OCI-LY7 (cell line): ENCODE data around the gene APOO. TPM values are rescaled to one million over a fixed set of nuclear protein-coding genes. Genes with fewer than 3 reads are reported as not detected.

Source experiments
- BruUV-seq: library from RNA; stranded (reverse); fragments of 400-500 nt; replicated peaks from 2 replicates; lab custom pipeline; 2021; lab: Mats Ljungman, UMichigan
- CTCF ChIA-PET: fragments of 300-600 bp; sonication (Branson Sonifier 250); formaldehyde crosslinking; loops from one replicate; lab custom pipeline; 2022; ENCODE audit warnings: antibody characterized with exemption; ENCODE audit not compliant: unreplicated experiment; lab: Charles Lee
- POLR2A ChIA-PET: fragments of 300-600 bp; sonication (Branson Sonifier 250); formaldehyde crosslinking; loops from one replicate; lab custom pipeline; 2022; ENCODE audit warnings: antibody characterized with exemption; lab: Charles Lee
- DNase-seq: peaks from one replicate; pipeline ENCODE4 v3.0.0-alpha.2; 2015; ENCODE audit warnings: low spot score
- H2AFZ ChIP-seq: fragments of 200-600 bp; sonication (generic), shearing (Covaris generic); 2 replicates; pipeline ENCODE4 v1.6.1; 2014; ENCODE audit warnings: mild to moderate bottlenecking, antibody characterized with exemption, low read length, moderate library complexity
- H3K27ac ChIP-seq: fragments of 200-600 bp; sonication (generic); 2 replicates; pipeline ENCODE4 v1.5.1; 2014; ENCODE audit warnings: mixed run types, low read depth, mild to moderate bottlenecking, moderate library complexity, low read length, inconsistent platforms; ENCODE audit not compliant: poor library complexity, severe bottlenecking
- H3K36me3 ChIP-seq: fragments of 200-600 bp; sonication (generic); 2 replicates; pipeline ENCODE4 v1.6.1; 2014; ENCODE audit warnings: mild to moderate bottlenecking, antibody characterized with exemption, low read length, moderate library complexity, mixed read lengths; ENCODE audit not compliant: insufficient read depth
- H3K4me1 ChIP-seq: fragments of 200-600 bp; sonication (generic); 2 replicates; pipeline ENCODE4 v1.5.1; 2014; ENCODE audit warnings: mild to moderate bottlenecking, low read length; ENCODE audit not compliant: insufficient read depth, poor library complexity, severe bottlenecking
- H3K4me2 ChIP-seq: fragments of 200-600 bp; sonication (generic); 2 replicates; pipeline ENCODE4 v1.6.1; 2014; ENCODE audit warnings: mild to moderate bottlenecking, low read length
- H3K4me3 ChIP-seq: fragments of 200-600 bp; sonication (generic); 2 replicates; pipeline ENCODE4 v1.5.1; 2014; ENCODE audit warnings: mild to moderate bottlenecking, low read depth, low read length; ENCODE audit not compliant: poor library complexity, severe bottlenecking
- H3K79me2 ChIP-seq: fragments of 200-600 bp; sonication (generic); 2 replicates; pipeline ENCODE4 v1.6.1; 2016; ENCODE audit warnings: low read depth, mild to moderate bottlenecking, low read length, moderate library complexity, mixed read lengths; ENCODE audit not compliant: insufficient read depth
- H3K9me2 ChIP-seq: fragments of 200-600 bp; sonication (generic); 2 replicates; pipeline ENCODE4 v1.6.1; 2016; ENCODE audit warnings: mild to moderate bottlenecking, low read length, mixed read lengths; ENCODE audit not compliant: insufficient read depth
- H3K9me3 ChIP-seq: fragments of 200-600 bp; sonication (generic); 2 replicates; pipeline ENCODE4 v1.6.1; 2014; ENCODE audit warnings: mild to moderate bottlenecking, mixed run types, low read length, mixed read lengths
- H4K20me1 ChIP-seq: fragments of 200-600 bp; sonication (generic); 2 replicates; pipeline ENCODE4 v1.6.1; 2014; ENCODE audit warnings: mild to moderate bottlenecking, antibody characterized with exemption, low read length, moderate library complexity, mixed read lengths; ENCODE audit not compliant: insufficient read depth
- CTCF ChIP-seq: fragments of 200-600 bp; sonication (generic); conservative IDR thresholded peaks from 2 replicates; pipeline ENCODE4 v1.5.1; 2014; ENCODE audit warnings: mild to moderate bottlenecking, antibody characterized with exemption, low read length, moderate library complexity, mixed read lengths
- EZH2phosphoT487 ChIP-seq: fragments of 200-600 bp; sonication (generic); IDR thresholded peaks from 2 replicates; pipeline ENCODE4 v1.6.1; 2018; ENCODE audit warnings: low read depth, borderline replicate concordance, mild to moderate bottlenecking, mixed run types, antibody characterized with exemption, low read length, moderate library complexity, mixed read lengths
- intact Hi-C: fragments of 100-400 bp; cut with micrococcal nuclease; formaldehyde crosslinking; loops from one replicate; pipeline ENCODE4 v1.10.0; 2022; ENCODE audit not compliant: unreplicated experiment
- total RNA-seq, 2 experiments: library from RNA; depleted of rRNA in 1 of 2; stranded (reverse); fragments of >200 nt in 1 of 2; shearing (Covaris generic) in 1 of 2; gene quantifications; 2 replicates each; pipeline ENCODE4 v1.2.3, GENCODE V29; 2014 to 2022

Gene APOO
- total RNA-seq, 2 experiments from 2014 or later = 17.5 to 18.1 TPM

- intact Hi-C loops = no loop called here
- Histone ChIP-seq H3K27ac (no peak overlapping the region), H3K4me3 (no peak overlapping the region), H3K4me1 (no peaks in the 10 kb centered on the region), H3K36me3 (no peaks in the 10 kb centered on the region), H3K9me2 (no peaks in the 10 kb centered on the region), H2AFZ (no peak overlapping the region), H3K4me2 (no peak overlapping the region), H3K79me2 (no peaks in the 10 kb centered on the region), H3K9me3 (no peaks in the 10 kb centered on the region), H4K20me1 (no peaks in the 10 kb centered on the region)
- BruUV-seq = no TSS peak
- POLR2A ChIA-PET = no interaction called here
- no peak for DNase-seq
- CTCF ChIA-PET = no interaction called here
- TF ChIP-seq EZH2phosphoT487 = no peak
- TF ChIP-seq CTCF = no peak
Measured at GRCh38 chrX:23883737-23884354, 23.9 kb downstream of the APOO start.

- intact Hi-C loops = no loop called here
- POLR2A ChIA-PET = interaction anchor here (0.6 to 0.9 kb wide), 2 partner anchors 9 to 24 kb away, joined by 3 read pairs; no protein-coding TSS in a partner anchor
- CTCF ChIA-PET = no interaction called here
Measured at GRCh38 chrX:23879380-23880090, 28.2 kb downstream of the APOO start.

More at GRCh38 chrX:23879380-23880090, 28.2 kb downstream of the APOO start:
- TF ChIP-seq CTCF (no peak), EZH2phosphoT487 (no peak)
- H3K4me1 ChIP-seq = no peaks in the 10 kb centered on the region
- no peaks in the 10 kb centered on the region for H3K9me3 ChIP-seq
- H4K20me1 ChIP-seq = no peaks in the 10 kb centered on the region
- H3K4me2 ChIP-seq = no peak overlapping the region
- H3K4me3 ChIP-seq = no peak overlapping the region
- no peak for DNase-seq
- no peaks in the 10 kb centered on the region for H3K36me3 ChIP-seq
- no peak overlapping the region for H3K27ac ChIP-seq
- BruUV-seq = no TSS peak
- H3K79me2 ChIP-seq = no peaks in the 10 kb centered on the region
- H3K9me2 ChIP-seq = no peaks in the 10 kb centered on the region
- no peak overlapping the region for H2AFZ ChIP-seq
